NOMO-1 treated with DMSO at 0.1 percent for 48 hours (cell line): ENCODE results near the gene DOCK3.
"Not testable (repeated sequence)": the region's sequence is repeated elsewhere in the genome, so short reads cannot be mapped to it uniquely, and the experiment has no call there.

Source experiments
- DNase-seq: peaks from one replicate; lab custom pipeline; 2025; ENCODE audit not compliant: unreplicated experiment; lab: John Stamatoyannopoulos, UW

The DOCK3 gene

DNA sequence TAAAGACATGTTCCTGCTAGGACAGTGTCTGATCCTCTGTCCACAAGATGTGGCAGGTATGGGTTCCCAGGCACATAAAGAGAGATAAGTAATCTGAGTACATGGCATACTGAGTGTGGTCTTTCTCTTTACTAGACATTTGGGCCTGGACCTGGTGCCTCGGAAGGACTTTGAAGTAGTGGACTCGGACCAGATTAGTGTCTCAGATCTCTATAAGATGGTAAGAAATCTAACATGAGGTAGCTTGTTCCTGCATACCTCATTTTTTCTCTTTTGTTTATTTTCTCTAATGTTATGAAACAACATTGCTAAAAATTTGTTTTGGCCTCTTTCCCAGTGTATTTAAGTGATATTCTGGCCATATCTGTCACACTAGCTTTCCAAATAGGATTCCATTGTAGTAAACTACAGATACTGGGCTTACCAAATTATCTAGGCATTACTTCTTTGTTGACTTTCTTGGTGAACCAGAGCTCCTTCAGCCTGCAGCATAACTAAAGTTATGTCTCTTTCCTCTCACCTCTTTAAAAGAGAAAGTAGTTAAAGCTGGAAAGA lies 400.6 kb downstream of the DOCK3 start:
- no peak for DNase-seq

DNA sequence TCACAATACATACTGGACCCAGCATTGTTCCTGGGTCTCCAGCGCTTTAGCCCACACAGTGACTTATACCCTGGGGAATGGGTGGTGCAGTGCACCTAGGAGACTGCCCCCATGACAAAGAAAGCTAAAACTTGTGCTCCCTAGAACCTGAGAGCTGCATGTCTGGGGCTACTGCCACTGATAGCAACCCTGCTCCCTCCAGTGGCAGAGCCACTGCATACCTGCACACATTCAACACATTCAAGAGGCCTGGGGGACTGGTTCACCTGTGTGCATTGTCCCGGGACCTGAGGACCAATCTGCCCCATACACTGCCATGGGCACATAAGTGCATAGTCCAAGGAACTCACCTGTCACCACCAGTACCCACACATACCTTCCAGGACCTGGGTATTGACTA lies 407.6 kb downstream of the DOCK3 start:
- DNase-seq = no peak

DNA sequence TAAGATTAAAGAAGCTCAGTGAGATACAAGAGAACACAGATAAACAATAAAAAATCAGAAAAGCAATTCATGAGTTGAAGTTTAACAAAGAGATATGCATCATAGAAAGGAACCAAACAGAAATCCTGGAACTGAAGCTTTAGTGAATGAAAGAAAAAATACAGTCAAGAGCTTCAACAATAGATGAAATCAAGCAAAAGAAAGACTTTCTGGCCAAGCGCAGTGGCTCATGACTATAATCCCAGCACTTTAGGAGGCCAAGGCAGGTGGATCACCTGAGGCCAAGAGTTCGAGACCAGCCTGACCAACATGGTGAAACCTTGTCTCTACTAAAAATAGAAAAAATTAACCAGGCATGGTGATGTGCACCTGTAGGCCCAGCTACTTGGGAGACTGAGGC lies 408.8 kb downstream of the DOCK3 start:
- DNase-seq = no peak

DNA sequence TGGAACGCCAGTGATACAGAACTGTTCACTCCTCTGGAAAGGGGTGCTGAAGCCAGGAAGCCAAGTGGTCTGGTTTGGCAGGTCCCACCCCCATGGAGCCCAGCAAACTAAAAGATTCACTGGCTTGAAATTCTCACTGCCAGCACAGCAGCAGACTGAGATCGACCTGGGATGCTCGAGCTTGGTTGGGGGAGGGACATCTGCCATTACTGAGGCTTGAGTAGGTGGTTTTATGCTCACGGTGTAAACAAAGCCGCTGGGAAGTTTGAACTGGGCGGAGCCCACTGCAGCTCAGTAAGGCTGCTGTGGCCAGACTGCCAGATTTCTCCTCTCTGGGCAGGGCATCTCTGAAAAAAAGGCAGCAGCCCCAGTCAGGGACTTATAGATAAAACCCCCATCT lies 417.4 kb downstream of the DOCK3 start:
- DNase-seq = not testable (repeated sequence)

DNA sequence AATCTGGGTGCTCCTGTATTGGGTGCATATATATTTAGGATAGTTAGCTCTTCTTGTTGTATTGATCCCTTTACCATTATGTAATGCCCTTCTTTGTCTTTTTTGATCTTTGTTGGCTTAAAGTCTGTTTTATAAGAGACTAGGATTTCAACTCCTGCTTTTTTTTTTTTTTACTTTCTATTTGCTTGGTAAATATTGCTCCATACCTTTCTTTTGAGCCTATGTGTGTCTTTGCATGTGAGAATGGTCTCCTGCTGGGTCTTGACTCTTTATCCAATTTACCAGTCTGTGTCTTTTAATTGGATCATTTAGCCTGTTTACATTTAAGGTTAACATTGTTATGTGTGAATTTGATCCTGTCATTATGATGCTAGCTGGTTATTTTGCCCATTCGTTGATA lies 420.1 kb downstream of the DOCK3 start:
- DNase-seq = not testable (repeated sequence)

DNA sequence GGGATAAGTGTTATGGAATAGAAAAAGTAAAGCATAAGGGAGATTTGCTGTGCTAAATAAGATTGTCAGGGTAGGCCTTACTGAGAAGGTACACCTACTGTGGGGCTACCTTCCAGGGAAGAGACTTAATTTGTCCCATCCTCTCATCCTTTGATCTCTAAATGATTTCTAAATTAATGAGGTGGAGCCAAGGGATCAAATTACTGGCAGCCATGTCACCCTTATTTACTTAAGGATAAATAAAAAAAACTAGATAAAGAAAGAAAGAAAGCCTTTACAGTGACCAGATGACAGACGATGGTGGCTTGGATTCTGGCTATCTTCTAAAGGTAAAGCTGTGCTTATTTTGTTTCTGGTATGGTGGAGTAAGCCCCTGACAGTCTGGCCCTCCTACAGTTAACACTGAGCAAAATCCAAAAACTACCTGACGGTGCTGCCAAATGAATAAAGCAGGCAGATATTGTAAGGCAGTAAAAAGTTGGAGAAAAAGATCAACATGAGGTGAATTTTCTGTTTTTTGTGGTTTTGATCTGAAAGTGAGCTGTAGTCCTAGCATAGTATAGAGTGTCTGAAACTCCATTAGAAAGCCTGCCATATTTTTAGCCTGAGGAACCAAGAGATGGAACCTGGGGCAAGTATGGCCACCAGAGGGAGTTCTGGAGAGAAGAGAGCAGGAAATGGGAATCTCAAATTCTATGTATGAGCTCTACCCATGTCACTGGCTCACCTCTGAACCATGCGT lies 425.2 kb downstream of the DOCK3 start:
- DNase-seq = no peak

DNA sequence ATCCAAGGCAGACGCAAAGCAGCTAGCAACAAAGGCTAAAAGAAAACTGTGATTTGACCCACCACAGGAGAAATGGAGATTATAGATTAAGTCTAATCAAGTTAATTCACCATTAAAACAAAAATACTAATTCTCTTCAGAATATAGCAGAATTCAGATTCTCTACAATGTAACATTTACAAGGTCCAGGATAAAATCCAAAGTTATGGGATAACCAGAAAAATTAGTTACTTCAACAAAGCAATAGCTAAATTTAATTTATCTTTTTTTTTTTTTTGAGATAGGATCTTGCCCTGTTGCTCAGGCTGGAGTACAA lies 425.8 kb downstream of the DOCK3 start:
- no peak for DNase-seq

DNA sequence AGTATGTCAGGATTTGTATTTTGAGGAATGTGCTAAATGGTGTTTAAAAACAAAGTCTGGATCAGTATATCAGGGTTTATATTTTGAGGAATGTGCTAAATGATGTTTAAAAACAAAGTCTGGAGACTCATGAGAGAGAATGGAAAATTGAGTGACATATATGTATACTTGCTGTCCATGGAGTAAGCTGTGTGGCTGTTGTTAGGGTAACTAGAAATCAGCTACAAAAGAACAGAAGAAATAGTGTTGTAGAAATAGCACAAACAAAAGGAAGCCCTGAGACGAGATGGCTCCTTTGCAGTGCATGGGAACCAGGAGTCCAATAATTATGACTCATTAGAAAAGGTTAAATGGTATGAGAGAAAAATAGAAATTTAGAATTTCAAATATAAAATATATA lies 427.7 kb downstream of the DOCK3 start:
- DNase-seq = no peak

DNA sequence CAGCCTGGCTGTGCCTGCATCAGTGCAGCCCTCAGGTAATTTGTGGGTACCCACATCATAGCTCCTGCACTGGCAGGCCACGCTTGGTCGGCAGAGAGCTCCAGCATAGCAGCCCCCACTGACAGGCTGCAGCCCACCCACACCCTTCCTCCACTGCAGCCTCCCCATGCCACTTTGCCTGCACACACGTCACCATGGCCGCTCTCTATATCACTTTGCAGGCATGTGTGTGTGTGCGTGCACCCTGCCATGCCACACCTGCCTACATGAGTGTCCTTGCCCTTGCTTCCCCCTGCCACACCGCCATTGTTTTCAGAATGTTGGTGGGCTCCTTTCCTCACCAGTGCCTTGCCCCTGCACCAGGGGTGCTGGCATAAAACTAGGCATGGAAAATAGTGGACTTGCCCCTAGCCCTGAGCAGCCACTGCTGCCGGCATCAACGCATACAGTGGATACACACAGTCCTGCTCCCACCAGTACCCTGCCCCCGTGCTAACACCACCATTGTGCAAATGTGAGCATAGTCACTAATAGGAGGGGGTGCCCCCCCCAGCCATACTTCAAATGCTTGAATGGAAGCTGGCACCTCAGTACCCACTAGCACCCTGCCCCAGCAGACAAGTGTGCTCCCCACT lies 431.6 kb downstream of the DOCK3 start:
- DNase-seq = no peak

DNA sequence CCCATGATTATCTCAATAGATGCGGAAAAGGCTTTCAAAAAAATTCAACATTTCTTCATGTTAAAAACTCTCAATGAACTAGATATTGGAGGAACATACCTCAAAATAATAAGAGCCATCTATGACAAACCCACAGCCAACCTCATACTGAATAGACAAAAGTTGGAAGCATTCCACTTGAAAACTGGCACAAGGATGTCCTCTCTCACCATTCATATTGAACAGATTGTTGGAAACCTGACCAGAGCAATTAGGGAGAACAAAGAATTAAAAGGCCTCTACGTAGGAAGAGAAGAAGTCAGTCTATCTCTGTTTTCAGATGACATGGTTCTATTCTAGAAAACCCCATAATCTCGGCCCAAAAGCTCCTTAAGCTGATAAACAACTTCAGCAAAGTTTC lies 435.9 kb downstream of the DOCK3 start:
- DNase-seq = no peak

DNA sequence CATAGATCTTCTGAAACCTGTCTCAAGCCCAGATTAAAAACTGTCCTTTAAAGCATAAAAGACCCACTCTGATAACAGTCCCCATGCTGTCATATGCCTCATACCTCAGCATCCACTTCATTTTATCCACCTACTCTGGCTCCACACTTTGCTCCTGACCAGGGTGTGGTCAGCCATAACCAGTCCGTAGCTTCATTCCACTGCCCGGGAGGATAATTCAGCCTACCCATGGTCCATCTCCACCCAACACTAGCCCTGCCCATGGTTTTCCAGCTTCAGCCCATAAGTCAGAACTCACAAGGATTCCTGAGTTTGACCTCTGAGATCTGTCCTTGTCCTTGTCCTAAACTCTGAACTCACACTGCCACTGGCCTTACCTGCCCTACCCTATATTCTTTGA lies 448.2 kb downstream of the DOCK3 start:
- no peak for DNase-seq

DNA sequence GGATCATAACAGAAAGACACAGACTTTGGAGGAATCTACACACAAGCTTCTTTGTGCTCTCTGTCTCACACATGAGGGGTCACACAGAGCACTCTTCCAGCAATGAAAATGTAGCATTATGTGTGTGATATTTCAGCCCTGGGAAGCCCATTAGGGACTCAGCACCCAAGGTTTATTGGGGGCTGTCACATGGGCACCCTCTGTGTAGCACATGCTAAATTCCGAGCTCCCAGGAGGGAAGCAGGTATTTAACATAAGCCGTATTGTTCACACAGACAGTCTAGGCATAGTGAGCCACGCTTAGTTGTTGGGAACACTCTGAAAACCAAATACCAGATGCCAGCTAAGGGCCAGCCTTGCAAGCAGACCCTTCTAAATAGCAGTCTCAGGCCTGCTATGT lies 448.8 kb downstream of the DOCK3 start:
- DNase-seq = no peak

DNA sequence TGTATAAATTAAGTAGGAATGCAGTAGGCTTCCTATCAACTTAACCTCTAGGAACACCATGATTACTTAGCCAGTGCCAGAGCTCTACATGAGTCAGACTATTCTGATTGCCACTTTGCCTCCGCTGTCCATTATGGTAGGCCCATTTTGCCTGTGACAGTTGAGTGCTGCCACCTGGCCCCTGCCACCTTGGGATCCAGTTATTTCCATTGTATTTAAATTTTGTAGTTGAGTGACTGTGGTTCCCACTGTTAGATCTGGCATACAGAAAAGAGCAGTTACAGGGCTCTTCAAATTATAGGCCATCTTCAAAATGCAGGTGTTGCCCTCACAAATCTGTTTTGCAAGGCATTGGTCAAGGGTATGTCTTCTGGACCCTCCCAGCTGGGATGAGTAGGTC lies 456.9 kb downstream of the DOCK3 start:
- not testable (repeated sequence) for DNase-seq

DNA sequence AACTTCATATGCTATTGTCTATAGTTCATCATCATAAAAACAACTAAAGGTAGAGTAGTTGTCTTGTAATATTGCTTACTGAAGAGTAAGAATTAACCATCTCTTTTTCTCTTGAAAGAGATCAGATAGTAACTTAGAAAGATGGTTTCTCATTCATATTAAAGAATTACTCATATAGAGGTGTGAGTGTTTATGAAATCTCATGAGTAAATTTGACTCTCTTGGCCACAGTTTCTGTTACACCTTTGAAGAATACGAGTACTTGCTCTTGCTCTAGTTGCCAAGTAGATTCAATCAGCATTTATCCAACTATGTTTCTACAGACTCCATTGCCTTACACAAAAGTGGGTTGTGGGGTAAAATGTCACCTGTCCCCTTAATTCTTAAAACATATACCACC lies 463.0 kb downstream of the DOCK3 start:
- DNase-seq = no peak

DNA sequence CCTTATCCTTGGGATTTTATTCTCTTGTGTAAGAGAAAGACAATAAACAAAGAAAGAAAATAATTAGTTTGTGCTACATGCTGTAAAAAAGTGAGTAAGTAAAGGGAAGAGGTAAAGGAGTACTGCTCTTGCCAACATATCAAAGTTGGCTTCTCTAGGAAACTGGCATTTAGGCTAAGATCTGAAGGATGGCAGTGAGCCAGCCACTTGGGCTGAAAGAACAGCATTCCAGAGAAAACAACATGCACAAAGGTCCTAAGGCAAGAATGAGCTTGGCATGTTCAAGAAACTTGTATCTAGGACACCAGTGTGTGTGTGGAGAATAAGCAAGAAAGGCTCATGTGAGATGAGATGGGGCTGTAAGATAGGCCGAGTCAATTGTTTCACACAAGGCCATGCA lies 464.9 kb downstream of the DOCK3 start:
- DNase-seq = no peak

DNA sequence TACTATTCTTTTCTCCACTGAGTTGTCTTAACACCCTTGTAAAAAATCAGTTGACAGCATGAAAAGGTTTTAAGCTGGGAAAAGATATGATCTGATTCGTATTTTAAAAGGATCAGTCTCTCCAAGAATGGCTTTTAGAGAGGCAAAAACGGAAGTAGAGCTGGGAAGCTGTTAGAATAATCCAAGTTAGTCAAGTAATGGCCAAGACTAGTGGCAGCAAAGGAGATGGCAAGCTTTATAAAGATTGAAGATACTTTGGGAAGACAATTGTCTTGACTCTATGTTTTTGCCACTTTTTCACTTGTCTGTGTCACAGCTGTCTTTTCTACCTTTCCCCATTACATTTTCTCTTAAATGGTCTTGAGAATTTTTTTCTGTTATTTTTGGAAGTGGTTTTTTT lies 466.8 kb downstream of the DOCK3 start:
- no peak for DNase-seq

DNA sequence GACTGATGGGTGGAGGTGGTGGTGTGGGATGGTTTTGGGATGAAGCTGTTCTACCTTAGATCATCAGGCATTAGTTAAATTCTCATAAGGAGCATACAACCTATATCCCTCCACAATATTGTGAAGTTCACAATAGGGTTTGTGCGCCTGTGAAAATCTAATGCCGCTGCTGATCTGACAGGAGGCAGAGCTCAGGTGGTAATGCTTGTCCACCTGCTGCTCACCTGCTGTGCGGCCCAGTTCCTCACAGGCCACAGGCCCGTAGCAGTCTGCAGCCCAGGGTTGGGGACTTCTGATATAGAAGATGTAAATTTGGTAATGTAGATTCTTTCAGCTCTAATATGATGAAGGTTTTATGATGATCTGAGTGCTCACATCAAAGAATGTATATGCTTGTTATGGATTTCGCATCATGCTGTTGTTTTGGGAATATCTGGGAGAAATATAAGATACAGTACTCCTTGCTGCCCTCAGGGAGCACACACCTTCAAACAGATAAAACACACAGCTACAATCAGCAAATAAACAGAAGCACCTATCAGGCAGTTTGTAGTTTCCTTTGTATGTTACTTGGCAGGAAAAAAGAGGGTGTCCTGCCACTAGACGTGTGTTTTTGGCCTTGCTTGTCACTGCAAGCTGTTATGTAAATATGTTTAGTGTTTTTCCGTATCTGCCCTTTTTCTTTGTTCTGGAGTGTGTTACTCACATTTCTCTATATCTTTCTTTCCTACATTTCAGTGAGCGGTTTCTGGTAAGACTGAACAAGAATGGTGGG lies 471.3 kb downstream of the DOCK3 start:
- DNase-seq = no peak

DNA sequence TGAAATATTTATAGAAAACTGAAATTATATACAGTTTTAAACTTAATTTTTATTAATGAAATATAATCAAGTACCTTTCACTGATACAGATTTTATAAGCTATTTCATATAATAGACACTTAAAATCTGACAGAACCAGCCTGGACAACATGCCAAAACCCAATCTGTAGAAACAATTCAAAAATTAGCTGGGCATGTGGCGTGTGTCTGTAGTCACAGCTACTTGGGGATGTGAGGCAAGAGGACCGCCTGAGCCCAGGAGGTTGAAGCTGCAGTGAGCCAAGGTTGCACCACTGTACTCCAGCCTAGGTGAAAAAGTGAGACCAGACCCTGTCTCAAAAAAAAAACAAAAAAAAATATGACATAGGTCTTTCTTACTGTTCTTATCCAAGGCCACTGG lies 472.1 kb downstream of the DOCK3 start:
- no peak for DNase-seq

DNA sequence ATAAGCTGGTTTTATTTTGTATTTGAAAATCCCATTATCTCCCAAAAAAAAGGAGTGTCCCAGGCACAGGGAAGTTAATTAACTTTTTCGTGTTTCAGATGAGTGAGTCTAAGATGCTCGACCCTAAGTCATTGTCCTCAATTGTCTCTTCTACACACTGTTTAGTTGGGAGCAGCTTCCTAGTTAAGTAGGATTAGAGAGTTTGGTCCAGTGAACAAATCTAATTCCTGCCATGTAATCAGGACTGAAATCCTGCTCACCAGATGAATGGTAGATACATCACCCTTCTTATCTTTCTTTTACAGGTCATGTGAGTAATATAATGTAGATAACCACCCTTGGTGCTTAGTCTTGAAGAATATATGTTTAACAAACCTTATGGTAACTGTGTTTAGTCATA lies 481.4 kb downstream of the DOCK3 start:
- DNase-seq = no peak

DNA sequence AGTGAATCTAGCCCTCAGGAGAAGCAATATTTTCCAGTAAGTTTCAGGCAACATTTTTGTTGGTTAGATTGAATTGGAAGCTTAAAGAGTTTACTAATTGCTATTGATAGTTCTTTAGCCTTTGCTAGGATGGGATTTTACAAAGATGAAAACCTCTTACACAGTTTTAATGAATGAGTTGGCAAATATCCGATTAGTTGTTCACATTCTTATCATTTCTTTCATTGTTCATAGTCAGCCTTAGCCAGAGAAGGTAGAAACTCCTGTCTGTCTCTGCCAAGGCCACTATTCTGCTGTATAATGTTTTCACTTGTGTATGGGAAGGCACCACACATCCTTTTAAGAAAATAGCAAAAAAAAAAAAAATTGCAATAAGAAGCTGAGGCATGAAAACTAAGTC lies 488.3 kb downstream of the DOCK3 start:
- no peak for DNase-seq

DNA sequence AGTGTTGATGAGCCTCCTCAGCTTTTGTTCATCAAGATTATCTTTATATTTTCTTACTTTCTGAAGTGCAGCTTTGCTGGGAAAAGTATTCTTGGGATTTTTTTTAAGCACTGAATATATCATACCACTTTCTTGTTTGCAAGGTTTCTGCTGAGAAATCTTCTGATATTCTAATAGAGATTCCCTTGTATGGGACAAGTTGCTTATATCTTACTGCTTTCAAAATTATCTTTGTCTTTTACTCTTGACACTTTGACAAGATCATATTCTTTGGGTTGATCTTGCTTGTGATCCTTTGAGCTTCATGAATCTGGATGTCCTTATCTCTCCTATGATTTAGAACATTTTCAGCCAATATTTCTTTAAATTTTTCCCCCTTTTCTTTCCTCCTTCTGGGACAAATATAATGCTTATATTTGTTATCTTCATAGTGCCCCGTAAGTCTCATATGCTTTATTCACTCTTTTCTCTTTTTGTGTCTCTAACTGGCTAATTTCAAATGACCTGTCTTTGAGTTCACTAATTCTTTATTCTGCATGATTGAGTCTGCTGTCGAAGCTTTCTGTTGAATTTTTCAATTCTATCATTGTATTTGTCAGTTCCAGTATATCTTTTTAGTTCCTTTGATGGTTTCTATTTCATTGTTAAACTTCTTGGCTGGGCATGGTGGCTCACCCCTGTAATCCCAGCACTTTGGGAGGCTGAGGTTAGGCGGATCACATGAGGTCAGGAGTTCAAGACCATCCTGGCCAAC lies 499.0 kb downstream of the DOCK3 start:
- no peak for DNase-seq
